Measurements from ENCODE around the gene NPC1L1. TPM values are rescaled to one million over a fixed set of nuclear protein-coding genes. Genes with fewer than 3 reads are reported as not detected.

NPC1L1 gene
- total and polyA plus RNA-seq, 2 of the 13 experiments (the other 11 are each of a cell fraction or from before 2014, with no cell fraction given) = 4.8 to 14.5 TPM

GRCh38 chr7:44573464-44574286 is 32.5 kb upstream of the NPC1L1 start, which contains the start of gene DDX56 (continued):
- TF ChIP-seq, protein P1, sequence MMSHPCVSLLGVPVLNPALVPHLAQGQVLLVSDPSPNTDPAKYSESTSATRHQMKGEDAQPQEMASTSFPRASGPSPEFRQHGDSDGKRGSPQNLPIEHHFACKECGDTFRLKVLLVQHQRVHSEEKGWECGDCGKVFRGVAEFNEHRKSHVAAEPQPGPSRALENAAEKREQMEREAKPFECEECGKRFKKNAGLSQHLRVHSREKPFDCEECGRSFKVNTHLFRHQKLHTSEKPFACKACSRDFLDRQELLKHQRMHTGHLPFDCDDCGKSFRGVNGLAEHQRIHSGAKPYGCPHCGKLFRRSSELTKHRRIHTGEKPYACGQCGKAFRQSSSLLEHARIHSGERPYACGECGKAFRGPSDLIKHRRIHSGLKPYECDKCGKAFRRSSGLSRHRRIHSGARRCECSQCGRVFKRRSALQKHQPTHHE (CRISPR knock-in tag; IDR thresholded peaks at IDR 0.05; ENCODE audit: borderline replicate concordance) = peak; percentile 63; the same call in 1 of the 2 replicates
- TF ChIP-seq GATA4 (IDR thresholded peaks at IDR 0.05; ENCODE audit: borderline replicate concordance, low read depth) (peak; percentile 45; the same call in 1 of the 2 replicates), ZNF883 (CRISPR knock-in tag; IDR thresholded peaks at IDR 0.05; ENCODE audit: not compliant biosample characterization) (peak; percentile 89), ZNF704 (CRISPR knock-in tag; IDR thresholded peaks at IDR 0.05; ENCODE audit: borderline replicate concordance) (peak; percentile 83), TFAP4 (IDR thresholded peaks at IDR 0.05; ENCODE audit: borderline replicate concordance, low read depth) (no peak; the same call in 1 of the 2 replicates), ZBTB38 (CRISPR knock-in tag; IDR thresholded peaks at IDR 0.05) (peak; percentile 90), TAF1 (CRISPR knock-in tag; IDR thresholded peaks at IDR 0.05) (peak; percentile 84), SALL2 (CRISPR knock-in tag; IDR thresholded peaks at IDR 0.05) (peak; percentile 91), ZNF746 (CRISPR knock-in tag; IDR thresholded peaks at IDR 0.05) (peak; percentile 89), SPEN (CRISPR knock-in tag; IDR thresholded peaks at IDR 0.05; ENCODE audit: low read depth) (peak; percentile 97), ZNF121 (CRISPR knock-in tag; IDR thresholded peaks at IDR 0.05) (no peak), KDM5A (IDR thresholded peaks at IDR 0.05; ENCODE audit: borderline replicate concordance, low read length) (peak; percentile 70; the same call in 1 of the 2 replicates), NONO (IDR thresholded peaks at IDR 0.05) (no peak), NONO (CRISPR knock-in tag; conservative IDR thresholded peaks at IDR 0.05) (0 out of 2 replicates have a peak, but pooled peaks have one; percentile 35), RFX5 (IDR thresholded peaks at IDR 0.05; ENCODE audit: low read depth, low read length) (peak; percentile 71), ZBTB25 (CRISPR knock-in tag; IDR thresholded peaks at IDR 0.05) (peak; percentile 56; the same call in 1 of the 2 replicates), ATF7 (IDR thresholded peaks at IDR 0.05) (no peak), ATF7 (CRISPR knock-in tag; IDR thresholded peaks at IDR 0.05) (0 out of 2 replicates have a peak, but pooled peaks have one; percentile 66)
- TF ChIP-seq, protein P2, sequence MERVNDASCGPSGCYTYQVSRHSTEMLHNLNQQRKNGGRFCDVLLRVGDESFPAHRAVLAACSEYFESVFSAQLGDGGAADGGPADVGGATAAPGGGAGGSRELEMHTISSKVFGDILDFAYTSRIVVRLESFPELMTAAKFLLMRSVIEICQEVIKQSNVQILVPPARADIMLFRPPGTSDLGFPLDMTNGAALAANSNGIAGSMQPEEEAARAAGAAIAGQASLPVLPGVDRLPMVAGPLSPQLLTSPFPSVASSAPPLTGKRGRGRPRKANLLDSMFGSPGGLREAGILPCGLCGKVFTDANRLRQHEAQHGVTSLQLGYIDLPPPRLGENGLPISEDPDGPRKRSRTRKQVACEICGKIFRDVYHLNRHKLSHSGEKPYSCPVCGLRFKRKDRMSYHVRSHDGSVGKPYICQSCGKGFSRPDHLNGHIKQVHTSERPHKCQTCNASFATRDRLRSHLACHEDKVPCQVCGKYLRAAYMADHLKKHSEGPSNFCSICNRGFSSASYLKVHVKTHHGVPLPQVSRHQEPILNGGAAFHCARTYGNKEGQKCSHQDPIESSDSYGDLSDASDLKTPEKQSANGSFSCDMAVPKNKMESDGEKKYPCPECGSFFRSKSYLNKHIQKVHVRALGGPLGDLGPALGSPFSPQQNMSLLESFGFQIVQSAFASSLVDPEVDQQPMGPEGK (CRISPR knock-in tag; IDR thresholded peaks at IDR 0.05) = peak; percentile 36; the same call in 1 of the 2 replicates
- TF ChIP-seq, protein P3, sequence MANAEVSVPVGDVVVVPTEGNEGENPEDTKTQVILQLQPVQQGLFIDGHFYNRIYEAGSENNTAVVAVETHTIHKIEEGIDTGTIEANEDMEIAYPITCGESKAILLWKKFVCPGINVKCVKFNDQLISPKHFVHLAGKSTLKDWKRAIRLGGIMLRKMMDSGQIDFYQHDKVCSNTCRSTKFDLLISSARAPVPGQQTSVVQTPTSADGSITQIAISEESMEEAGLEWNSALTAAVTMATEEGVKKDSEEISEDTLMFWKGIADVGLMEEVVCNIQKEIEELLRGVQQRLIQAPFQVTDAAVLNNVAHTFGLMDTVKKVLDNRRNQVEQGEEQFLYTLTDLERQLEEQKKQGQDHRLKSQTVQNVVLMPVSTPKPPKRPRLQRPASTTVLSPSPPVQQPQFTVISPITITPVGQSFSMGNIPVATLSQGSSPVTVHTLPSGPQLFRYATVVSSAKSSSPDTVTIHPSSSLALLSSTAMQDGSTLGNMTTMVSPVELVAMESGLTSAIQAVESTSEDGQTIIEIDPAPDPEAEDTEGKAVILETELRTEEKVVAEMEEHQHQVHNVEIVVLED (CRISPR knock-in tag; IDR thresholded peaks at IDR 0.05; ENCODE audit: borderline replicate concordance) = peak; percentile 90

Data from HepG2 (cell line).